Colonic mucosa (tissue), 4 donors: ENCODE data around the gene RPRML. TPM values are rescaled to one million over a fixed set of nuclear protein-coding genes. Genes with fewer than 3 reads are reported as not detected.

ENCODE experiments used
- DNase-seq: peaks from one replicate; pipeline ENCODE4 v3.0.0-alpha.2; 2020
- H3K27ac ChIP-seq: fragments of 200-600 bp; one replicate; pipeline ENCODE4 v1.8.0; 2021
- H3K27me3 ChIP-seq: fragments of 200-600 bp; one replicate; pipeline ENCODE4 v1.8.0; 2021
- H3K36me3 ChIP-seq: fragments of 200-600 bp; one replicate; pipeline ENCODE4 v1.8.0; 2021
- H3K4me1 ChIP-seq: fragments of 200-600 bp; one replicate; pipeline ENCODE4 v1.8.0; 2021; ENCODE audit warnings: mild to moderate bottlenecking
- H3K4me3 ChIP-seq: fragments of 200-600 bp; one replicate; pipeline ENCODE4 v1.8.0; 2021
- H3K9ac ChIP-seq, 2 donors: one replicate each; pipeline ENCODE4 v1.7.0; 2013; ENCODE audit warnings: control low read depth in 2 of 2, low read depth in 2 of 2, low read length in 2 of 2
- H3K9me3 ChIP-seq: fragments of 200-600 bp; one replicate; pipeline ENCODE4 v1.8.0; 2021
- intact Hi-C: fragments of 100-400 bp; cut with DNase I; formaldehyde crosslinking; loops from one replicate; pipeline ENCODE4 v1.14.1; 2022
- microRNA-seq: library from miRNA; unstranded; fragments of <30 nt; microRNA quantifications from one replicate; pipeline ENCODE4, GENCODE V29; 2019
- total RNA-seq, 2 donors: library from RNA; stranded (reverse); fragmentation: NEBNext Ultra II Directional in 1 of 2; extraction: Animal tissue kit (Norgen Biotek cat#: 25700) in 1 of 2; gene quantifications; one replicate each; pipeline ENCODE4 v1.2.1, GENCODE V29; 2021
- TF ChIP-seq, protein P1 (sequence below): fragments of 200-600 bp; IDR thresholded peaks from one replicate; pipeline ENCODE4 v1.8.0; 2022; ENCODE audit warnings: antibody characterized with exemption, mild to moderate bottlenecking
- donor health status: healthy.
- donor health status: DM: no; HTN: no; CAD: no.
- donor health status: DM: no; HTN: no; CAD: no.

Gene RPRML
- total RNA-seq, 2 donors from 2014 or later, result not detected

DNA sequence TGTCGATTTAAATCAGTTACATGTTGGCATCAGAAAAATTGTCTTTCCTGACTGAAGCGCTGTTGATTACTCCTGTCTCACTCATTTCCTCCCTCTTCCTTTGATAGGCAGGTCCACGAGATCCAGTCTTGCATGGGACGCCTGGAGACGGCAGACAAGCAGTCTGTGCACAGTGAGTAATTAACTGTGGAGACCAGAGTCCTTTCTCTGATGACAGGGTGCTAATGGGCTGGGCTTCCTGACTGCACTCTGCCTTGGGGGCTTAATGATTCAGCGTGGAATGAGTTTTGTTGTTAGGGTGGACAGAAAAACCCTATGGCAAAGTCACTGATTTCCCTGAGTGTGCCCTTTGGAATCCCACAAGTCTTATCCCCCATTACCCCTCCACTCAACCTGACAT is 49.6 kb downstream of the RPRML start:
- intact Hi-C loops, result no loop called here
- Histone ChIP-seq H3K9ac (no peak overlapping the region), H3K4me3 (no peak overlapping the region), H3K9me3 (no peaks in the 10 kb centered on the region), H3K27ac (no peak overlapping the region), H3K4me1 (peaks cover 3% of the 10 kb centered on the region), H3K36me3 (peaks cover 10% of the 10 kb centered on the region), H3K27me3 (no peaks in the 10 kb centered on the region)
- TF ChIP-seq, protein P1, sequence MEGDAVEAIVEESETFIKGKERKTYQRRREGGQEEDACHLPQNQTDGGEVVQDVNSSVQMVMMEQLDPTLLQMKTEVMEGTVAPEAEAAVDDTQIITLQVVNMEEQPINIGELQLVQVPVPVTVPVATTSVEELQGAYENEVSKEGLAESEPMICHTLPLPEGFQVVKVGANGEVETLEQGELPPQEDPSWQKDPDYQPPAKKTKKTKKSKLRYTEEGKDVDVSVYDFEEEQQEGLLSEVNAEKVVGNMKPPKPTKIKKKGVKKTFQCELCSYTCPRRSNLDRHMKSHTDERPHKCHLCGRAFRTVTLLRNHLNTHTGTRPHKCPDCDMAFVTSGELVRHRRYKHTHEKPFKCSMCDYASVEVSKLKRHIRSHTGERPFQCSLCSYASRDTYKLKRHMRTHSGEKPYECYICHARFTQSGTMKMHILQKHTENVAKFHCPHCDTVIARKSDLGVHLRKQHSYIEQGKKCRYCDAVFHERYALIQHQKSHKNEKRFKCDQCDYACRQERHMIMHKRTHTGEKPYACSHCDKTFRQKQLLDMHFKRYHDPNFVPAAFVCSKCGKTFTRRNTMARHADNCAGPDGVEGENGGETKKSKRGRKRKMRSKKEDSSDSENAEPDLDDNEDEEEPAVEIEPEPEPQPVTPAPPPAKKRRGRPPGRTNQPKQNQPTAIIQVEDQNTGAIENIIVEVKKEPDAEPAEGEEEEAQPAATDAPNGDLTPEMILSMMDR, result no peak
- DNase-seq, result no peak

DNA sequence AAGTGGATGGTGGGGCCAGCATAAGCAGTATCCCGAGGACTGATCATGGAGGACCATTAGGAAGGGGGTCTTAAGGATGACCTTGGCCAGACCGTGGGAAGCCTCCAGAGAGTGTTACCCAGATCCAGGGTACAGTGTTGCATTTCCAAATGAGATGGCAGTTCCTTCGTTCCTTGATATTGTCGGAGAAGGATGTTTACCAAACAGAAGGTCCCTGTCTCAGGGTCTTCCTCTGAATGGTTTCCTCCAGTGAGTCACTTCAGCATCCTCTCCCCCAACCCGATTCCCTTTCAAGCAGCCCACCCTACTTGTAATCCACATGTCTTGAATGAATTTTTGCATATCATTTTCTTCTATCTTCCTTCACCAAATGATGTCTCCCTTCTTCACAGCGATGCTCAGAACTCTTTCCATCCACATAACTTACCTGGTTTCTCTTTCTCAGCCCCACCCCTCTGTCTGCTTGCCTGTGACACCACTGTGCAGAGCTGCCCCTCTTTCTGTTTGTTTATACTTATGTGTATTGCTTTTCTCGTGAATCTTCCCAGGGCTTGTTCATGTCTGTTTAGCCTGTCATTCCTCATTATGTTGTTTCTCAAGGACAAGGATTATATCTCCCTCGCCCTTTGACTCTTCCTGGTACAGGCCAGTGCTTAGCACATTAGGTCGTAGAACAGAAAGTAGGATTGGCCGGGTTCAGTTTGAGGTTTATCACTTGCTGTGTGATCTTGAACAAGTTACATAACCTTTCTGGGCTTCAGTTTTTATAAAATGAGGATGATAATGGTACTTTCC is 50.4 kb downstream of the RPRML start:
- Histone ChIP-seq H3K4me1 (peaks cover 8% of the 10 kb centered on the region), H3K27me3 (no peaks in the 10 kb centered on the region), H3K9ac (no peak overlapping the region), H3K36me3 (peaks cover 10% of the 10 kb centered on the region), H3K4me3 (no peak overlapping the region), H3K27ac (no peak overlapping the region), H3K9me3 (no peaks in the 10 kb centered on the region)
- no peak for DNase-seq
- intact Hi-C loops, result no loop called here
- TF ChIP-seq, protein P1, result no peak

Small RNA genes within 50 kb of the gene (microRNA-seq; reads per million reads assigned to microRNA genes)
- not detected for gene MIR5089

Other genes starting within 250 kb of the RPRML start
- 1 to 10 TPM in 1 of 2 donors, under 1 TPM in 1; 0.64 to 1.0 TPM for gene WNT3, start 160.6 kb downstream of the RPRML start, total RNA-seq
- gene WNT9B, start 127.7 kb downstream of the RPRML start, total RNA-seq, result not detected
- gene GOSR2, start 56.1 kb downstream of the RPRML start, total RNA-seq, result 10 to 100 TPM; 36.5 to 39.4 TPM
- gene CDC27, start 210.0 kb upstream of the RPRML start, total RNA-seq, result 10 to 100 TPM; 60.4 to 65.5 TPM
- gene MYL4, start 230.1 kb upstream of the RPRML start, total RNA-seq, result under 1 TPM; 0.59 to 0.69 TPM